RWPE2 (cell line): ENCODE measurements around the gene WFDC2.
A peak's percentile ranks its signal among the peaks of the same experiment; 100 is the strongest.

Source experiments
- ATAC-seq: fragments of 200-7000 bp; cut with Tn5 transposase; 3 replicates; pipeline ENCODE4 v1.9.1; 2021; ENCODE audit warnings: low read depth
- DNase-seq: peaks from one replicate; pipeline ENCODE4 v3.0.0-alpha.2; 2020; ENCODE audit warnings: low spot score
- H3K27ac ChIP-seq: fragments of 450-650 bp; 2 replicates; pipeline ENCODE4 v1.5.1; 2017; ENCODE audit warnings: mild to moderate bottlenecking; ENCODE audit not compliant: poor library complexity, severe bottlenecking
- H3K27me3 ChIP-seq: fragments of 250-450 bp; sonication (Bioruptor Pico); 2 replicates; pipeline ENCODE4 v1.5.1; 2021; ENCODE audit warnings: mild to moderate bottlenecking, moderate library complexity; ENCODE audit not compliant: insufficient read depth, poor library complexity, severe bottlenecking
- H3K36me3 ChIP-seq: fragments of 250-450 bp; sonication (Bioruptor Pico); 2 replicates; pipeline ENCODE4 v1.5.1; 2020; ENCODE audit warnings: low read depth, mild to moderate bottlenecking, moderate library complexity
- H3K4me1 ChIP-seq: fragments of 250-450 bp; sonication (Bioruptor Pico); 2 replicates; pipeline ENCODE4 v1.5.1; 2021; ENCODE audit warnings: mild to moderate bottlenecking, moderate library complexity; ENCODE audit not compliant: insufficient read depth, poor library complexity, severe bottlenecking
- H3K4me3 ChIP-seq: fragments of 250-450 bp; sonication (Bioruptor Pico); 2 replicates; pipeline ENCODE4 v1.5.1; 2021; ENCODE audit warnings: mild to moderate bottlenecking, moderate library complexity; ENCODE audit not compliant: severe bottlenecking
- H3K9me3 ChIP-seq: fragments of 250-450 bp; sonication (Bioruptor Pico); 2 replicates; pipeline ENCODE4 v1.5.1; 2021; ENCODE audit warnings: mild to moderate bottlenecking, moderate library complexity; ENCODE audit not compliant: severe bottlenecking
- CTCF ChIP-seq: fragments of 450-650 bp; IDR thresholded peaks from one replicate; pipeline ENCODE4 v1.5.1; 2017; ENCODE audit warnings: mild to moderate bottlenecking, moderate library complexity; ENCODE audit not compliant: poor library complexity, severe bottlenecking

Gene WFDC2

GRCh38 chr20:45440891-45441685 is 28.5 kb upstream of the WFDC2 start:
- no peak overlapping the region for H3K4me3 ChIP-seq
- H3K27me3 ChIP-seq = no peaks in the 10 kb centered on the region
- no peaks in the 10 kb centered on the region for H3K36me3 ChIP-seq
- H3K9me3 ChIP-seq = no peaks in the 10 kb centered on the region
- TF ChIP-seq CTCF = no peak
- no peak overlapping the region for H3K27ac ChIP-seq
- no peak for DNase-seq
- H3K4me1 ChIP-seq = peaks cover 5% of the 10 kb centered on the region
- no peak for ATAC-seq

GRCh38 chr20:45441746-45442145 is 27.8 kb upstream of the WFDC2 start:
- no peak overlapping the region for H3K4me3 ChIP-seq
- no peak overlapping the region for H3K27ac ChIP-seq
- H3K4me1 ChIP-seq = no peaks in the 10 kb centered on the region
- TF ChIP-seq CTCF = no peak
- no peak for DNase-seq
- ATAC-seq = no peak
- no peaks in the 10 kb centered on the region for H3K27me3 ChIP-seq
- no peaks in the 10 kb centered on the region for H3K36me3 ChIP-seq
- no peaks in the 10 kb centered on the region for H3K9me3 ChIP-seq

- Histone ChIP-seq H3K27me3 (no peaks in the 10 kb centered on the region), H3K36me3 (no peaks in the 10 kb centered on the region), H3K27ac (no peak overlapping the region), H3K4me1 (no peaks in the 10 kb centered on the region), H3K9me3 (no peaks in the 10 kb centered on the region), H3K4me3 (no peak overlapping the region)
- no peak for ATAC-seq
- TF ChIP-seq CTCF = no peak
- DNase-seq = no peak
Observed at GRCh38 chr20:45444050-45444449, 25.5 kb upstream of the WFDC2 start.

GRCh38 chr20:45445805-45446562 is 23.6 kb upstream of the WFDC2 start:
- H3K36me3 ChIP-seq = no peaks in the 10 kb centered on the region
- DNase-seq (no peak), ATAC-seq (peak; percentile 69)
- H3K4me3 ChIP-seq = no peak overlapping the region
- TF ChIP-seq CTCF = peak; percentile 84
- no peaks in the 10 kb centered on the region for H3K4me1 ChIP-seq
- no peaks in the 10 kb centered on the region for H3K27me3 ChIP-seq
- H3K9me3 ChIP-seq = no peaks in the 10 kb centered on the region
- no peak overlapping the region for H3K27ac ChIP-seq
